Endodermal cell (in vitro differentiated cells): ENCODE results near the gene SPO11. TPM values are rescaled to one million over a fixed set of nuclear protein-coding genes. Genes with fewer than 3 reads are reported as not detected.

ENCODE experiments used
- DNase-seq: peaks from one replicate; pipeline ENCODE4 v3.0.0-alpha.2; 2017
- H3K27ac ChIP-seq: 2 replicates; pipeline ENCODE4 v1.5.1; 2013; ENCODE audit warnings: mild to moderate bottlenecking, low read depth, low read length, moderate library complexity
- H3K27me3 ChIP-seq: 2 replicates; pipeline ENCODE4 v1.6.1; 2013; ENCODE audit warnings: mild to moderate bottlenecking, low read length, moderate library complexity; ENCODE audit not compliant: insufficient read depth, control insufficient read depth, poor library complexity, severe bottlenecking
- H3K36me3 ChIP-seq: 2 replicates; pipeline ENCODE4 v1.7.0; 2013; ENCODE audit warnings: mild to moderate bottlenecking, low read length, moderate library complexity; ENCODE audit not compliant: control insufficient read depth, insufficient read depth
- H3K4me1 ChIP-seq: one replicate; pipeline ENCODE4 v1.7.0; 2013; ENCODE audit warnings: low read length; ENCODE audit not compliant: control insufficient read depth, insufficient read depth
- H3K4me3 ChIP-seq: 2 replicates; pipeline ENCODE4 v1.5.1; 2013; ENCODE audit warnings: mild to moderate bottlenecking, low read length, moderate library complexity
- H3K9ac ChIP-seq: 2 replicates; pipeline ENCODE4 v1.6.1; 2013; ENCODE audit warnings: mild to moderate bottlenecking, low read length, moderate library complexity; ENCODE audit not compliant: poor library complexity, severe bottlenecking; ENCODE audit errors: extremely low read depth
- H3K9me3 ChIP-seq: 2 replicates; pipeline ENCODE4 v1.6.1; 2013; ENCODE audit warnings: mild to moderate bottlenecking, low read length, moderate library complexity; ENCODE audit not compliant: control insufficient read depth
- H3K27ac Mint-ChIP-seq: 2 replicates; pipeline ENCODE4 v1.8.0; 2020; ENCODE audit warnings: mixed read lengths
- H3K27me3 Mint-ChIP-seq: 2 replicates; pipeline ENCODE4 v1.8.0; 2021; ENCODE audit warnings: mild to moderate bottlenecking, mixed read lengths; ENCODE audit not compliant: insufficient read depth
- H3K36me3 Mint-ChIP-seq: 2 replicates; pipeline ENCODE4 v1.8.0; 2020; ENCODE audit warnings: low read depth, mixed read lengths
- H3K4me1 Mint-ChIP-seq: 2 replicates; pipeline ENCODE4 v1.8.0; 2020; ENCODE audit warnings: mixed read lengths
- H3K4me3 Mint-ChIP-seq: 2 replicates; pipeline ENCODE4 v1.8.0; 2020; ENCODE audit warnings: mild to moderate bottlenecking, moderate library complexity, mixed read lengths
- H3K9me3 Mint-ChIP-seq: 2 replicates; pipeline ENCODE4 v1.8.0; 2020; ENCODE audit warnings: mild to moderate bottlenecking, mixed read lengths
- CTCF ChIP-seq: fragments of 200-600 bp; sonication (generic); conservative IDR thresholded peaks from 2 replicates; pipeline ENCODE4 v1.5.0; 2021; ENCODE audit warnings: antibody characterized with exemption, mild to moderate bottlenecking
- WGBS, 2 experiments: methylation state at CpG; one replicate each; pipeline versions ENCODE4 v1.1.5 to v1.1.7; 2013; ENCODE audit warnings: missing lambda C conversion rate in 2 of 2, mixed read lengths in 1 of 2; ENCODE audit not compliant: insufficient coverage in 1 of 2, insufficient read length in 1 of 2; 5-methylcytosine and 5-hydroxymethylcytosine counted together
- total RNA-seq, 2 donors: library from RNA; stranded (reverse); fragmentation: NEBNext Ultra II Directional in 1 of 2; extraction: Animal tissue kit (Norgen Biotek cat#: 25700) in 1 of 2; gene quantifications; 2 replicates in 1 of 2; 3 replicates in 1 of 2; pipeline ENCODE4 v1.2.1, GENCODE V29; 2021

Gene SPO11
- total RNA-seq, 2 donors from 2014 or later: not detected

DNA sequence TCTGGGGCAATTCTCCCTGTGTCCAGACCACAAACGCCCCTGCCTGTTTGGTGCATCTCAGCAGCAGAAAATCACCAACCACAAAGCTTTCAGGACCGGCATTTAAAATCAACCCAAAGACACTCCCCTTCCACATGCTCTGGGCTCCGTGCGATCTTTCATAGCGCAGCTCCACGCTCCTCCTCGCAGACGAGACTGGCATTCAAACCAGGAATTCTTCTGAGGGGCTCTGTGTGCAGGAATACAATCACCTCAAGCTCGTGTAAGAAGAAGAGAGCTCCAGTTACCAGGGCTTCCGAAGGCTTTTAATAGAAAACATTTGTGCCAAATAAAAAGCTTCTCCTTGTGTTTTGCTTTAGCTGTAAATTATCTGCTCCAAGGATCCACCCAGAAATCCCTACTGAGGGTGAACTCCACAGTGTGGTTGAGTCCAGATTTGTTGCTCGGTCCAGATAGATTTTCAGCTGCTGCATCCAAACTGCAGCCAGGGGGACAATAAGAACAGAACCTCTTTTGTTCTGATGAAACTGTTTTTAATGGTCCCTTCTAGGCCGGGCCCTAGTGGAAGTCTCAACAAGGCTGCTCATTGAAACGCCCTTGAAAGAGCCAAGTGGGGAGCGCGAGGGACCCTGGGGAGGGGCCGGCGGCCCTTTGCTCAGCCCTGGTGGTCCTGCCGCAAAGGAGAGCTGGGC lies 46.8 kb upstream of the SPO11 start:
- DNase-seq: no peak
- H3K4me1 Mint-ChIP-seq: peaks cover 7% of the 10 kb centered on the region

GRCh38 chr20:57283860-57284259 lies 45.7 kb upstream of the SPO11 start:
- H3K27ac Mint-ChIP-seq: no peak overlapping the region
- DNase-seq: no peak
- H3K9me3 Mint-ChIP-seq: no peaks in the 10 kb centered on the region
- no peak overlapping the region for H3K9ac ChIP-seq
- TF ChIP-seq CTCF: no peak
- 90 to 92% methylated on average over 7 of the region's 7 CpGs for WGBS, 2 experiments
- H3K36me3 Mint-ChIP-seq: no peaks in the 10 kb centered on the region
- no peak overlapping the region for H3K4me3 ChIP-seq
- H3K9me3 ChIP-seq: no peaks in the 10 kb centered on the region
- H3K27me3 ChIP-seq: no peaks in the 10 kb centered on the region
- H3K36me3 ChIP-seq: no peaks in the 10 kb centered on the region
- H3K4me3 Mint-ChIP-seq: no peak overlapping the region
- no peaks in the 10 kb centered on the region for H3K4me1 ChIP-seq
- peaks cover 24% of the 10 kb centered on the region for H3K27me3 Mint-ChIP-seq
- peak overlapping the region; percentile 98 for H3K27ac ChIP-seq
- H3K4me1 Mint-ChIP-seq: peaks cover 10% of the 10 kb centered on the region

More for the DNA sequence above, 46.8 kb upstream of the SPO11 start:
- Mint-ChIP-seq H3K27ac (no peak overlapping the region), H3K36me3 (no peaks in the 10 kb centered on the region), H3K4me3 (no peak overlapping the region), H3K27me3 (peaks cover 18% of the 10 kb centered on the region), H3K9me3 (no peaks in the 10 kb centered on the region)
- Histone ChIP-seq H3K27ac (peak overlapping the region; percentile 98), H3K27me3 (no peaks in the 10 kb centered on the region), H3K36me3 (no peaks in the 10 kb centered on the region), H3K9me3 (no peaks in the 10 kb centered on the region), H3K4me1 (no peaks in the 10 kb centered on the region), H3K9ac (no peak overlapping the region), H3K4me3 (no peak overlapping the region)
- peak; percentile 25 for TF ChIP-seq CTCF
- 68 to 78% methylated on average over 13 to 18 of the region's 18 CpGs for WGBS, 2 experiments

GRCh38 chr20:57287007-57287880 lies 42.4 kb upstream of the SPO11 start:
- H3K36me3 Mint-ChIP-seq: no peaks in the 10 kb centered on the region
- H3K27ac Mint-ChIP-seq: no peak overlapping the region
- H3K4me3 ChIP-seq: no peak overlapping the region
- 71 to 89% methylated on average over 3 to 14 of the region's 14 CpGs for WGBS, 2 experiments
- peaks cover 17% of the 10 kb centered on the region for H3K27me3 Mint-ChIP-seq
- H3K9ac ChIP-seq: no peak overlapping the region
- H3K4me3 Mint-ChIP-seq: no peak overlapping the region
- no peaks in the 10 kb centered on the region for H3K4me1 ChIP-seq
- peaks cover 5% of the 10 kb centered on the region for H3K27me3 ChIP-seq
- H3K9me3 ChIP-seq: no peaks in the 10 kb centered on the region
- no peaks in the 10 kb centered on the region for H3K36me3 ChIP-seq
- TF ChIP-seq CTCF: no peak
- peak overlapping the region; percentile 87 for H3K27ac ChIP-seq
- no peaks in the 10 kb centered on the region for H3K9me3 Mint-ChIP-seq
- H3K4me1 Mint-ChIP-seq: peaks cover 11% of the 10 kb centered on the region
- no peak for DNase-seq
